ENCODE data around the gene PRAF2.

The PRAF2 gene

DNA sequence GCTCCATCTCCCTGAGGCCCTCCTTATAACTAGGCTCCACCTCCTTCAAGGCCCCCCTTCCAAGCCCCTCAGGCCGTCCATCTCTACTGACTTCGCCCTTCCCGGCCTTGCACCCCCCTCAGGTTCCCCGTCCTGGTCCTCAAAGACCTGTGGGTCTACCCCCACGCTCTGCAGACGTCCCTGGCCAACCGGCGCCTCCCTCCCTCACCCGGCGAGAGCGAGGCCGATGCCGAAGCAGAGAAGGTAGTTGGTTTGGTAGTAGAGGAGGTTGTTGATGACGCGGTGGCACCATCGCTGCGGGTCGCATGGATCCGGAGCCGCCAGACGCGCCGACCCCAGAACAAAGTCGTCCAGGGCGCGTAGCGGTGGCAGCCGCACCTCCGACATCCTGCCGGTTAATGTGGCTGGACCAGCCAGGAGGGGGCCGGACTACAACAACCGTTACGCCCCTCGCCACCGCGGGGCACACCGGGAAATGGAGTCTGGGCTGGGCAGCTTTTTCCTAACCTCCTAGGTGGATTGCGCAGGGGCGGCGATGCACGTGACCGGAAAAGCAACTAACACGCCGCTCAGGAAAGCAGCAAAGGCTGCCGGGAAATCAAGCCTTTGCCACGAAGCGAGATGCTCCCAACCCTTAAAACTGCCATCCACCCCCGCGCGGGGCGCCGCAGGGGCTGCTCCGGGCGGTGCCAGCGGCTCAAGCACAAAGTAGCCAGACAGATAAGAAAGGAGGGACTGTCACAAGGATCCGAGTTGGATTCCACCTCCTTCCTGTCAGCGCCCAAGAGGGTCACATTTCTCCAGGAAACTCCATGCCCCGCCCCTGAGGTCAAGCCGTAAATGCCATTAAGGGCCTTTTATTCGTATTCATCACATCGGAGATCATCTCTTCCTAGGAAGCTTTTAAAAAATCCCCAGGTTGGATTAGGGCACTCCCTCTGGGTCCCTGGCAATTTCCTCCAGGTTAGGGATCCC, at the start of gene PRAF2:
Gene PRAF2, minus strand, starts transcription at position 402 of the 975 bp plus-strand sequence. Its CDS starts 15 bp downstream, at position 387.
- peak; percentile 88 for DNase-seq

- DNase-seq = no peak
Observed at GRCh38 chrX:49122499-49122898, 48.7 kb upstream of the PRAF2 start.

GRCh38 chrX:49120091-49120490, 46.3 kb upstream of the PRAF2 start:
- DNase-seq = no peak

DNA sequence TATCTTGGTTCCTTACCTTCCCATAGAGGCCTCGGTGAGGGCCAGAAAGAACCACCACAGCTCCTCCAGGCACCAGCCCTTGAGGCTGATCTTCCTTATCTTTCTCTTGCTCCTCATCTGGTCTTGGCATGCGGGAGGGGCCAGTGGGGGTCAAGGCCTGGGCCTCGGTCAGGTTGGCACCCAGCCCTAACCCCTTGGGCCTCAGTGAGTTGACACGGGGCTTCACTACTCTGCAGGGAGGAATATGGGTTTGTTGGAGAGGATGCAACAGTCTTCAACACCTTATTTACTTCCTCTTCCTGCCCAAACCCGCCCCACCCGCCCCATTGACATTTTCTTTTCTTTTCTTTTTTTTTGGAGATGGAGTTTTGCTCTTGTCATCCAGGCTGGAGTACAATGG, 43.8 kb upstream of the PRAF2 start:
- no peak for DNase-seq

DNA sequence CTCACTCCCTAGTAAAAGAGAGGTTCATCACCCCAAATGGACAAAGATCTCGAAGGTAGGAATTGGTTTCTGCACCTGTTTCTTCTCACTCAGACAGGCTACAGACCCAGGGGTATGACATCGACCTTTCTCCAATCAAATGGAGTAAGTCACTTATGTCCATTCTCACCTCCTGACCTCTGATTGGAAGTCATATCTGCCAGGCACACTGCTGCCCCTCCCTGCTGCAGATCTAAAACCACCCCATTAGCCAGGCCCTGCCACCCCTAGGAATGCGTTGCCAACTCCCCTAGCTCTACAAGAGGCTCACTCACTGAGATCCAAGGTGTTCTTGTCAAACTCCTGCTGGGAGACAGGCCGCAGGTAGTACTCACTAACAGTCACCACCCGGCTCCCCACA, 42.9 kb upstream of the PRAF2 start:
- DNase-seq = no peak

DNA sequence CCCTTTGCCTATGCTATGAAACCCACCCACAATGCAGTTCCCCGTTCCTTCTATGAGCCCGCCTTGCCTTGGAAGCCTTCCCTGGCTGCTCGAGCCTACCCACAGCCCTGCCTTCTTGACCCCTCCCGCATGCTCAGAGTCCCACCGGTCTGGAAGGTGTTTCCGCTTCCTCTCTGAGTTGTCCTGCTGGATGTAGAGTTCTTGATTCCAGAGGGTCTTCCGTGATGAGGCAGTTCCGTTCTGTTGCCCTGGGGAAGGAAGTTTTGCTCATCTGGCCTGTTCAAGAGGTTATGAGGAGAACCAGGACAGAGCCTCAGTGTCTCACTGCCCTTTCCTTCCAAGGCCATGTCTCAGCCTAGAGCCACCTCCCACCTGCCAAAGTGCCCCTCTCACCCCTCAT, 42.3 kb upstream of the PRAF2 start:
- DNase-seq = no peak

GRCh38 chrX:49111791-49112190, 38.0 kb upstream of the PRAF2 start:
- DNase-seq = no peak

- no peak for DNase-seq
Observed at GRCh38 chrX:49110417-49110816, 36.6 kb upstream of the PRAF2 start.

DNA sequence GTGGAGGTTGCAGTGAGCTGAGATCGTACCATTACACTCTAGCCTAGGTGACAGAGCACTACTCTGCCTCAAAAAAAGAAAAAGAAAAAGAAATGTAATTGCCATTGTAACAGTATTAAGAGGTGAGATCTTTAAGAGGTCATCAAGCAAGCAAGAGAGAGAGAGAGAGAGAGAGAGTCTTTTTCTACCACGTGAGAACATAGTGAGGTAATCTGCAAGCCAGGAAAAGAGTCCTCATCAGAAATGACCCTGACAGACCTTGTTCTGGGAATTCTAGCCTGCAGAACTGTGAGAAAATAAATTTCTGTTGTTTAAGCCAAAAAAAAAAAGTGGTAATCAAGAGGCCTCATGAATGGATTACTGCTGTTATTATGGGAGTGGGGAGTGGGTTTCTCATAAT, 34.8 kb upstream of the PRAF2 start:
- DNase-seq = no peak

- no peak for DNase-seq
Observed at GRCh38 chrX:49106930-49107329, 33.1 kb upstream of the PRAF2 start.

GRCh38 chrX:49106296-49106695, 32.5 kb upstream of the PRAF2 start:
- no peak for DNase-seq

- no peak for DNase-seq
Observed at GRCh38 chrX:49103637-49104036, 29.8 kb upstream of the PRAF2 start.

DNA sequence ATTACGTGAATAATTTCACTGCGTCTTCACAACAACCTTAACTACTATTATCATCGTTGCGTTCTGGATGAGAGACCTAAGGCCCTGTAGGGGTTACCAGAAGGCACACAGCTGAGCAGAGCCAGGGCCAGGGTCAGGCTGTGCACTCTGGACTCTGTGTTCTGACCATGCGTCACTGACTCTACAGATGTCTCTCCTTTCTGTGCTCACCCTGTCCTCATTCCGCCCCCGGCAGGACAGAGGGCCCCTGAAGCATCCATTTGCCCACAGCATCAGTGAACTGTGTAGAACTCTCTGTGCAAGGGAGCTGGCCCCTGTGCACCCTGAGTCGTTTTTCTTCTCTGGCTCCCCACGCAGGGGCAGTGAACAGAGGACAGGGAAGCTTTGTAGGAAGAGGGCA, 28.4 kb upstream of the PRAF2 start:
- DNase-seq = no peak

- DNase-seq = no peak
Observed at GRCh38 chrX:49101629-49101984, 27.8 kb upstream of the PRAF2 start.

DNA sequence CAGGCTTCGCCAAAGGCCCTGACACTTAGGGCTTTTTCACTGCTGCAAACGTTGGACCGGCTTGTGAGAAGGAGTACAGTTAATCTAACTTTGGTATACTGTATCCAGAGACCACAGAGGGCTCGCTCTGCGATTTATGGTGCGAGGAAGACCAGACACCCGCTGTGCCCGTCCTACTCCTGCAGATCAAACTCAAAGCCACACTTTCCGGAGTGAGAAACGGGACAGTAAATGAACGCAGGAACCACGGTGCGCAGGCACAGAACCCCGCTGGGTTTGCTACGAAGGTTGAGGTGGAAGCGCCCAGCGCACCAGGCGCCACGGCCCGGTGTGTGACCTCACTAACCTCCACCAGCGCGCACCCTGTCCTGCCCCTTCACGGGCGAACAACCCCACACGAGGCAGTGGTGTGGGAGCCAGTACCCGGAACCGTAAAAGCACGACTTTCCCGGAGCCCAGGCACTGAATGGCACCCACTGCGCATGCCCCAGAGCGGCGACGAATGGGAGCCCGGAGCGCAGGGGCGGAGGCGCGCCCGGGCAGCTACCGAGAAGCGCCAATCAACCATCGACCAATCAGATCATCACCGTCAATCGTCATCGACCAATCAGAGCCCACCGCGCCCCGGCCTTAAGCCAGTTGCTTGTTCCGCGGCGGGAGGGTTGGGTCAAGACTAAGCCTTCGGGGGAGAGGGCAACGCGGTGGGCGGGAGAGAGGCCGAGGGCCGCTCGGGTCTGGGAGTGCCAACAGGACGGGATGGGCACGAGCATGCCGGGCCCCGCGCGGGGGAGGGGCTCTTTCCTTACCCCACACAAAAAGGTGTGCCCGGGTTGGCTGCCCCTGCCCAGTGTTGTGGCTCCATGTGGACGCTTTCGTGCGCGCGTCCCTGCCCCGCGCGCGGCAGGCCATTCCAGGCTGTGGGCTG, 27.2 kb upstream of the PRAF2 start:
- DNase-seq = peak; percentile 91

DNA sequence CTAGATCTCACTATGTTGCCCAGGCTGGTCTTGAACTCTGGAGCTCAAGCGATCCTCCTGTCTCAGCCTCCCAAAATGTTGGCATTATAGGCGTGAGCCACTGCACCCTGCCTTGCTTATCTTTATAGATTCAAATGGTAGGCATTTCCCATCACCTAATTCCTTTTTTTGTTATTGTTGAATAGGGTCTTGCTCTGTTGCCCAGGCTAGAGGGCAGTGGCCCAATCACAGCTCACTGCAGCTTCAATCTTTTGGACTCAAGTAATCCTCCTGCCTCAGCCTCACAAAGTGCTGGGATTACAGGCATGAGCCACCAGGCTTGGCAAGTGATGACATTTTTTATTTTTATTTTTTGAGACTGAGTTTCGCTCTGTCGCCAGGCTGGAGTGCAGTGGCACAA, 22.6 kb upstream of the PRAF2 start:
- DNase-seq = no peak

DNA sequence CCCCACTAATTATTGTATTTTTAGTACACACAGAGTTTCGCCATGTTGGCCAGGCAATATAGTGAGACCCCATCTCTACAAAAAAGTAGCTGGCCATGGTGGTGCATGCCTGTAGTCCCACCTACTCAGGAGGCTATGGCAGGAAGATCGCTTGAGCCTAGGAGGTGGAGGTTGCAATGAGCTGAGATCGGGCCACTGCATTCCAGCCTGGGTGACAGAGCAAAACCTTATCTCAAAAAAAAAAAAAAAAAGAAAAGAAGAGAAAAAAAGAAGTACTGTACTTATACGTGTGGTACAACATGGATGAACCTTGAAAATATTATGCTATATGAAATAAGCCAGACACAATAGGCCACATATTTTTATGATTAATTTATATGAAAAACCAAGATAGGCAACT, 15.8 kb upstream of the PRAF2 start:
- no peak for DNase-seq

GRCh38 chrX:49082271-49082871, 8.6 kb upstream of the PRAF2 start:
- DNase-seq = no peak

- DNase-seq = peak; percentile 81
Observed at GRCh38 chrX:49079489-49080428, 6.0 kb upstream of the PRAF2 start, which contains the start of gene WDR45. Gene WDR45, minus strand, starts transcription at chrX:49079887. Its CDS starts 1,792 bp downstream, at chrX:49078095.

GRCh38 chrX:49077941-49078340, 4.1 kb upstream of the PRAF2 start:
- no peak for DNase-seq

DNA sequence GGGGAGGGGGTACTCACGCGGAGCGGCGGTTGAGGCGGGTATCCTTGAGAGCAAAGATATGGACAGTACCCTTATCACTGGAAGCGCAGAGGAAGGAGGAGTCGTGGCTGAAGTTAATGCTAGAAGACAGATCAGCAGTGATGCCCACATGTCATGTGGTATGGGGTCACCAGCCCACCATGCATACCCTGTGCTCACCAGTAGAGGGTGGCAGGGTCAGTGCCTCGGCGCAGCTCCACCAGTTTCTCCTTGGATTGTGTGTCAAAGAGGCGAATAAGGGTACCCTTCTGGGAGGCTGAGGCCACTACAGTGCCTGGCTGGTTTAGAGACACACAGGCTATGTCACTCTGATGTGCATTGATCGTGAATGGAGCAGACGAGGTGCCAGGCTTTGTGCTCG, 1.5 kb upstream of the PRAF2 start:
- no peak for DNase-seq

DNA sequence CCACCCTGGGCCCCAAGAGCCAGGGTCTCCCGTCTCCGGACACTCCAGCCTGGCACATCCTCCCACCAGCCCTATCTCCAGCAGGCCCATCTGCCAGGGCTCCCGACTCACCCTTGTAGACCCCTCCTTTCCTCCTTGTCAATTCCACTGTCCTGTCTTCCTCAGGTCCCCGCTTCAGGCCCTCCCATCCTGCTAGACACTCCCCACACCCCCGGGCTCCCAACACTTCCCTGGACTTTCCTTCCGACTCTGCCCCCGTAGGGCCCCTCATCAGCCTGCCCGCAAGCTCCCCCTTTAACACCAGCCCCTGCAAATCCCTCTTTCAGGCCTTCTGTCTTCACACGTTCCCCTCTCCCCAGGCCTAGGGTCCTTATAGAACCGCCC, 1.1 kb downstream of the PRAF2 start:
- DNase-seq = no peak
